Measurements from ENCODE around the gene AMH.
A peak's percentile ranks its signal among the peaks of the same experiment; 100 is the strongest.

The AMH gene

GRCh38 chr19:2247433-2248101 lies 1.6 kb upstream of the AMH start:
- peaks cover 6% of the 10 kb centered on the region for H3K4me1 Mint-ChIP-seq (ENCODE audit: low read depth)
- no peaks in the 10 kb centered on the region for H3K9me3 Mint-ChIP-seq (ENCODE audit: low read depth)
- H3K4me3 Mint-ChIP-seq, result no peak overlapping the region
- H3K36me3 Mint-ChIP-seq, result no peaks in the 10 kb centered on the region
- H3K27me3 Mint-ChIP-seq, result no peaks in the 10 kb centered on the region
- H3K27ac Mint-ChIP-seq, result no peak overlapping the region

- H3K4me3 Mint-ChIP-seq, result no peak overlapping the region
- H3K9me3 Mint-ChIP-seq (ENCODE audit: low read depth), result no peaks in the 10 kb centered on the region
These were observed 750 bp upstream of the AMH start for GRCh38 chr19:2248136-2249009.

GRCh38 chr19:2249880-2250765 lies 1.0 kb downstream of the AMH start:
- H3K4me1 Mint-ChIP-seq (ENCODE audit: low read depth), result peaks cover 4% of the 10 kb centered on the region
- H3K36me3 Mint-ChIP-seq, result no peaks in the 10 kb centered on the region
- H3K9me3 Mint-ChIP-seq (ENCODE audit: low read depth), result no peaks in the 10 kb centered on the region
- no peak overlapping the region for H3K4me3 Mint-ChIP-seq
- no peak overlapping the region for H3K27ac Mint-ChIP-seq
- no peaks in the 10 kb centered on the region for H3K27me3 Mint-ChIP-seq

More at GRCh38 chr19:2248136-2249009, 750 bp upstream of the AMH start:
- H3K27me3 Mint-ChIP-seq, result no peaks in the 10 kb centered on the region
- H3K36me3 Mint-ChIP-seq, result no peaks in the 10 kb centered on the region
- H3K27ac Mint-ChIP-seq, result no peak overlapping the region
- H3K4me1 Mint-ChIP-seq (ENCODE audit: low read depth), result peaks cover 4% of the 10 kb centered on the region

GRCh38 chr19:2250766-2251105 lies 1.6 kb downstream of the AMH start:
- Mint-ChIP-seq H3K36me3 (no peaks in the 10 kb centered on the region), H3K27me3 (no peaks in the 10 kb centered on the region), H3K9me3 (ENCODE audit: low read depth) (no peaks in the 10 kb centered on the region), H3K27ac (no peak overlapping the region), H3K4me3 (no peak overlapping the region), H3K4me1 (ENCODE audit: low read depth) (peaks cover 4% of the 10 kb centered on the region)

GRCh38 chr19:2251106-2252054 lies 2.3 kb downstream of the AMH start:
- H3K4me3 Mint-ChIP-seq, result peak overlapping the region; percentile 30
- no peaks in the 10 kb centered on the region for H3K27me3 Mint-ChIP-seq
- no peaks in the 10 kb centered on the region for H3K9me3 Mint-ChIP-seq (ENCODE audit: low read depth)
- no peaks in the 10 kb centered on the region for H3K36me3 Mint-ChIP-seq
- peaks cover 4% of the 10 kb centered on the region for H3K4me1 Mint-ChIP-seq (ENCODE audit: low read depth)
- no peak overlapping the region for H3K27ac Mint-ChIP-seq

- H3K36me3 Mint-ChIP-seq, result no peaks in the 10 kb centered on the region
- H3K4me3 Mint-ChIP-seq, result peak overlapping the region; percentile 70
- H3K4me1 Mint-ChIP-seq (ENCODE audit: low read depth), result peaks cover 7% of the 10 kb centered on the region
- no peaks in the 10 kb centered on the region for H3K27me3 Mint-ChIP-seq
- H3K9me3 Mint-ChIP-seq (ENCODE audit: low read depth), result no peaks in the 10 kb centered on the region
- H3K27ac Mint-ChIP-seq, result no peak overlapping the region
These were observed 3.1 kb downstream of the AMH start for GRCh38 chr19:2252055-2252796.

- Mint-ChIP-seq H3K36me3 (no peaks in the 10 kb centered on the region), H3K9me3 (ENCODE audit: low read depth) (no peaks in the 10 kb centered on the region), H3K4me3 (peak overlapping the region; percentile 70), H3K27ac (no peak overlapping the region), H3K27me3 (no peaks in the 10 kb centered on the region), H3K4me1 (ENCODE audit: low read depth) (peaks cover 7% of the 10 kb centered on the region)
These were observed 3.6 kb downstream of the AMH start for GRCh38 chr19:2252797-2253105.

- H3K9me3 Mint-ChIP-seq (ENCODE audit: low read depth), result no peaks in the 10 kb centered on the region
- H3K4me1 Mint-ChIP-seq (ENCODE audit: low read depth), result peaks cover 14% of the 10 kb centered on the region
- H3K4me3 Mint-ChIP-seq, result peak overlapping the region; percentile 70
- H3K27me3 Mint-ChIP-seq, result no peaks in the 10 kb centered on the region
- no peak overlapping the region for H3K27ac Mint-ChIP-seq
- no peaks in the 10 kb centered on the region for H3K36me3 Mint-ChIP-seq
These were observed 4.3 kb downstream of the AMH start for GRCh38 chr19:2253106-2254063.

- H3K4me3 Mint-ChIP-seq, result peak overlapping the region; percentile 42
- H3K4me1 Mint-ChIP-seq (ENCODE audit: low read depth), result peaks cover 19% of the 10 kb centered on the region
- H3K36me3 Mint-ChIP-seq, result no peaks in the 10 kb centered on the region
- no peaks in the 10 kb centered on the region for H3K27me3 Mint-ChIP-seq
- no peaks in the 10 kb centered on the region for H3K9me3 Mint-ChIP-seq (ENCODE audit: low read depth)
- no peak overlapping the region for H3K27ac Mint-ChIP-seq
These were observed 5.1 kb downstream of the AMH start for GRCh38 chr19:2254064-2254872.

- Mint-ChIP-seq H3K4me1 (ENCODE audit: low read depth) (peaks cover 21% of the 10 kb centered on the region), H3K4me3 (no peak overlapping the region), H3K36me3 (no peaks in the 10 kb centered on the region), H3K27me3 (no peaks in the 10 kb centered on the region), H3K9me3 (ENCODE audit: low read depth) (no peaks in the 10 kb centered on the region), H3K27ac (no peak overlapping the region)
These were observed 6.2 kb downstream of the AMH start for GRCh38 chr19:2255112-2255845.

- no peaks in the 10 kb centered on the region for H3K27me3 Mint-ChIP-seq
- peaks cover 23% of the 10 kb centered on the region for H3K4me1 Mint-ChIP-seq (ENCODE audit: low read depth)
- H3K4me3 Mint-ChIP-seq, result no peak within 1 kb of the TSS
- no peaks in the 10 kb centered on the region for H3K36me3 Mint-ChIP-seq
- no peaks in the 10 kb centered on the region for H3K9me3 Mint-ChIP-seq (ENCODE audit: low read depth)
- peak within 1 kb of the TSS; percentile 34 for H3K27ac Mint-ChIP-seq
These were observed 7.0 kb downstream of the AMH start, which contains the start of gene JSRP1 for GRCh38 chr19:2255982-2256685. JSRP1 (minus strand) TSS chr19:2256417; CDS start chr19:2255314, 1,103 bp downstream.

Data from activated naive CD8-positive, alpha-beta T cell (primary cell).